Measurements from ENCODE around the gene SNX10. TPM values are rescaled to one million over a fixed set of nuclear protein-coding genes. Genes with fewer than 3 reads are reported as not detected.

SNX10 gene
- total RNA-seq, 1 experiment from 2014 or later, result not detected

DNA sequence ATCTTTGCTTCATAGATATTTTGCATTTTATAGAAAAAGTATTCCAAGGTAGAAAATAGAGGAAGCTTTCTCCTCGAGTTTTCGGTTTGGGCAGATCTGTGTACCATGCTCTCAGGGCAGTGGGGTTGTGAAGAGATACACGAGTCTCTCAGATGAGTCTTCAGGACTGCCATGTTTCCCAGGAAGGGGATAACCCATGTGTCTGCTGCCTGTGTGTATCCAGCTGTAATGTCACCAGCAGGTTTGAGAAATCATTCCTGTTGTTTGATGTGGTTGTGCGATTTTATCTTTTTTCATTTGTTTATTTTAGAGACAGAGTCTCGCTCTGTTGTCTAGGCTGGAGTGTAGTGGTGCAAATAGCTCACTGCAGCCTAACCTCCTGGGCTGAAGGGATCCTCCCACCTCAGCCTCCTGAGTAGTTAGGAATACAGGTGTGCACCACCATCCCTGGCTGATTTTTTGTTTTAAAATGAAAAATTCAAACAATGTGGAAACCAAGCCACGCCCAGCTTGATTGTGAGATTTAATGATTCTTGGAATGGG is 48.9 kb downstream of the SNX10 start:
- Histone ChIP-seq H3K27me3 (peaks cover 6% of the 10 kb centered on the region; the same call in 1 of the 2 replicates), H3K9me3 (replicated peaks) (no peaks in the 10 kb centered on the region), H3K4me1 (no peaks in the 10 kb centered on the region), H3K4me3 (no peak overlapping the region), H3K27ac (no peak overlapping the region), H3K36me3 (no peaks in the 10 kb centered on the region)
- DNase-seq, result no peak

DNA sequence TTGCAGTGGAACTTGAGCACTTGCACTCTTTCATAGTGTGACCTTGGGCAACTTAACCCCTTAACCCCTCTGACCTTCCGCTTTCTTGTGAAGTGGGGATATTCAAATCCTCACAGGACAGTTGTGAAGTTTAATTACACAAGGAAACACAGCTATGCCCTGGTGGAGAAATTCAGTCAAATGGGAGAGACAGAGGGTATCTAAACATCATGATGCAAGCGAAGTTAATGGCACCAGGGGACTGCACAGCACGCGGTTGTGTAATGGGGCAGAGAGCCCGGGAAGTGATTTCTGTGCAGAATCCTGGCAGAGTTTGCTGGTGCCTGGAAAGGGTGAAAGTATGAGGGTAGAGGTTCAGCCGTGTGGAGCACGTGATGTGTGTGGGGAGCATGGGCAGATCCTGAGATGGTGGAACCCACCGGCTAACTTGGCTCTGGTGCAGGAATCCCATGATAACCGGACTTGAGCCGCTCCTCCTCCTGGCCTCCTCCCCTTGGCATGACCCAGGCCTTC is 51.7 kb downstream of the SNX10 start:
- no peak for DNase-seq
- H3K4me3 ChIP-seq, result no peak overlapping the region
- H3K27ac ChIP-seq, result no peak overlapping the region
- H3K36me3 ChIP-seq, result no peaks in the 10 kb centered on the region
- no peaks in the 10 kb centered on the region; the same call in 1 of the 2 replicates for H3K27me3 ChIP-seq
- no peaks in the 10 kb centered on the region for H3K9me3 ChIP-seq (replicated peaks)
- H3K4me1 ChIP-seq, result no peaks in the 10 kb centered on the region

DNA sequence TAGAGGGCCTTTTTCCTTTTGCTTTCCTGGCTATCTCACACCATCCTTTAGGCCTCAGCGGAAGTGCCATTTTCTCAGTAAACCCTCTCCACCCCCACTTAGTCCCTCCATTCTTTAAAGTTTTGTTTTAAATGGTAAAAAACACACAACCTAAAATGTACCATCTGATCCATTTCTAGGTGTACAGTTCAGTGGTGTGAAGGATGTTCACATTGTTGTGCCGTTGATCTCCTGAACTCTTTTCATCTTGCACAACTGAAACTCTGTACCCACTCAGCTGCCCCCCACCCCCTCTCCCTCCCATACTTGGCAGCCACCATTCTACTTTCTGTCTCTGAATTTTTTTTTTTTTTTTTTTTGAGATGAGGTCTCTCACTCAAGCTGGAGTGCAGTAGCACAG is 52.2 kb downstream of the SNX10 start:
- no peak for DNase-seq
- H3K4me1 ChIP-seq, result no peaks in the 10 kb centered on the region
- H3K27me3 ChIP-seq, result no peaks in the 10 kb centered on the region; the same call in 1 of the 2 replicates
- no peaks in the 10 kb centered on the region for H3K9me3 ChIP-seq (replicated peaks)
- no peak overlapping the region for H3K27ac ChIP-seq
- H3K36me3 ChIP-seq, result no peaks in the 10 kb centered on the region
- H3K4me3 ChIP-seq, result no peak overlapping the region

GRCh38 chr7:26345202-26345601 is 53.5 kb downstream of the SNX10 start:
- no peaks in the 10 kb centered on the region for H3K36me3 ChIP-seq
- peaks cover 2% of the 10 kb centered on the region; the same call in 1 of the 2 replicates for H3K27me3 ChIP-seq
- DNase-seq, result no peak
- H3K4me1 ChIP-seq, result no peaks in the 10 kb centered on the region
- H3K27ac ChIP-seq, result no peak overlapping the region
- H3K4me3 ChIP-seq, result no peak overlapping the region
- no peaks in the 10 kb centered on the region for H3K9me3 ChIP-seq (replicated peaks)

DNA sequence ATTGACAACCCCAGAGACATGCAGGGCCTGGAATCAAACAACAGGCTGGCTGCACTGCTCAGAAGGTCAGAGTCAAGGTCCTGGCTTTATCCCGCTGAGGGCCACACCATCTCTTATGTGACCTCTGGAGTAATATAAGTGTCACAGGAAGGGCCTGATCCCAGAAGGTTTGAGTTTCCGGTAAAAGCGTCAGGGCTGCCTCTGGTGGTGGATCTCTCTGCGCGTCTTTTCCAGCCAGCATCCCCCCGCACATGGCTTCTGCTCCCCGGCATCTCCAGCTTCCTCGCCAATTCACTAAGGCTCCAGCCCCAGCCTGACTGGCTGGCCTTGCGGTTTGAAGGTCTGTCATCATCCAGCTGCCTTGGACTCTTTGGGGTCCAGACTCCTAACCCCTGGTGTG is 54.2 kb downstream of the SNX10 start:
- Histone ChIP-seq H3K4me1 (no peaks in the 10 kb centered on the region), H3K9me3 (replicated peaks) (no peaks in the 10 kb centered on the region)
- DNase-seq, result no peak

GRCh38 chr7:26346611-26347203 is 55.0 kb downstream of the SNX10 start:
- peaks cover 3% of the 10 kb centered on the region; the same call in 1 of the 2 replicates for H3K27me3 ChIP-seq
- H3K36me3 ChIP-seq, result no peaks in the 10 kb centered on the region
- no peak for DNase-seq
- no peaks in the 10 kb centered on the region for H3K9me3 ChIP-seq (replicated peaks)
- H3K4me3 ChIP-seq, result no peak overlapping the region
- H3K27ac ChIP-seq, result no peak overlapping the region
- no peaks in the 10 kb centered on the region for H3K4me1 ChIP-seq

More for the DNA sequence above, 54.2 kb downstream of the SNX10 start:
- Histone ChIP-seq H3K36me3 (no peaks in the 10 kb centered on the region), H3K4me3 (no peak overlapping the region), H3K27ac (no peak overlapping the region), H3K27me3 (peaks cover 3% of the 10 kb centered on the region; the same call in 1 of the 2 replicates)

- no peak overlapping the region for H3K27ac ChIP-seq
- H3K4me3 ChIP-seq, result no peak overlapping the region
- H3K27me3 ChIP-seq, result peaks cover 3% of the 10 kb centered on the region; the same call in 1 of the 2 replicates
- no peaks in the 10 kb centered on the region for H3K4me1 ChIP-seq
- DNase-seq, result no peak
- no peaks in the 10 kb centered on the region for H3K36me3 ChIP-seq
- H3K9me3 ChIP-seq (replicated peaks), result no peaks in the 10 kb centered on the region
Observed at GRCh38 chr7:26348234-26348851, 56.7 kb downstream of the SNX10 start.

DNA sequence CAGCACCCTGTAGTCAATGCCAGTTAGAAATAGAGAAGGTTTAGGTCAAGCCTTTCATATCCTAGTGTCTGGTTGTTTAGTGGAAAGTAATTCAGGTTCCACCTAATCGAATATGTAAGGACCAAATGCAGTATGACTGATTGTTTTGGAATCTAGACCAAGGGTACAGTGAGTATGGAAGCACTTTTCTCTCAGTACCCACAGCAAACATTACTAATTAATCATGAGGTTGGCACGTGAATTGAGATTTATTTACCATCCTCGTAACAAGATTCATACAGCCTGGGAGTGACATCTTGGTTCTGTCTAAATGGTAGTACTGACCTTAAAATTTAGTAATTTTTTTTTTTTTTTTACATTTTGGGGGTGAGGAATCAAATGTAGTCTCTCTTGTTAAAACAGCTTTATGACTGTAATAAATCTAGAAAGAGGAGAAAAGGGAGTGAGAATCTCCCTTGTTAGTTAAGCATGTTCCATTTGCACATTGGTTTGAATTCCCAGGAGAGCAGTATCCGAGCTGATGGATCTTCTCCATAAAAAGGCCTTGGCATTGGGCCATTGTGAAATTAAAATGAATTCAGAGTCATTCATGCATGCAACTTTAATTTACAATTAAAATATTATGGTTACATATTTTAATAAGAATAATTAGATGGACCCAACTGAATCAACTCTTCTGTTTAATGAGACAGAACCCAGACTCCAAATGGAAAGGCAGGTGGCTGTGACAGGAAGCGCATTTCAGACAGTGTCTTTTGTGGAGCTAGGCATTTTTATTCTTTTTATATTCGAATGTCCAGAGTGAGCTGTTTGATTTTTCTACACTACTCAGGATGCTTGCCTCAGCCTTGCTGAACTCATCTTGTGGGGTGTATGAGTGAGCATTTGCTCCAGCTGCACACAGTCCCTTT is 57.6 kb downstream of the SNX10 start:
- H3K27me3 ChIP-seq, result peaks cover 4% of the 10 kb centered on the region; the same call in 1 of the 2 replicates

DNA sequence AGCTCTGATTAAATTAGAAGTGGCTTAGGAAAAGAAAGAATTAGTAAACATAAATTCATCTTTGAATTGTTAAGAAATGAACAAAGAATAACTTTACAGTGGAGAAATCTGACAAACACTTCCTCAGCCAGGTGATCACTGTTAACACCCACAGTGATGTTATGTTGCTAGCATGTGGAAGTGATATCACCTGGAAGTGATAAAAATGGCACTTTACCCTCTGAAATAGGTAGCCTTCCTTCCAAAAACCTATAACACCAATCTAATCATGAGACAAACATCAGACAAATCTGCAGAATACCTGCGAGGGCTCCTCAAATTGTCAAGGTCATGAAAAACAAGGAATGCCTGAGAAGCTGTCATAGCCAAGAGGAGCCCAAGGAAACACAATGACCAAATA is 59.5 kb downstream of the SNX10 start:
- Histone ChIP-seq H3K9me3 (replicated peaks) (0 out of 2 replicates have a peak, but pooled peaks cover 2% of the 10 kb centered on the region), H3K27me3 (0 out of 2 replicates have a peak, but pooled peaks cover 12% of the 10 kb centered on the region), H3K4me1 (no peaks in the 10 kb centered on the region), H3K27ac (no peak overlapping the region), H3K36me3 (no peaks in the 10 kb centered on the region), H3K4me3 (no peak overlapping the region)
- no peak for DNase-seq

More for the DNA sequence above, 57.6 kb downstream of the SNX10 start:
- Histone ChIP-seq H3K4me3 (no peak overlapping the region), H3K36me3 (no peaks in the 10 kb centered on the region), H3K27ac (no peak overlapping the region), H3K9me3 (replicated peaks) (no peaks in the 10 kb centered on the region), H3K4me1 (no peaks in the 10 kb centered on the region)
- no peak for DNase-seq

DNA sequence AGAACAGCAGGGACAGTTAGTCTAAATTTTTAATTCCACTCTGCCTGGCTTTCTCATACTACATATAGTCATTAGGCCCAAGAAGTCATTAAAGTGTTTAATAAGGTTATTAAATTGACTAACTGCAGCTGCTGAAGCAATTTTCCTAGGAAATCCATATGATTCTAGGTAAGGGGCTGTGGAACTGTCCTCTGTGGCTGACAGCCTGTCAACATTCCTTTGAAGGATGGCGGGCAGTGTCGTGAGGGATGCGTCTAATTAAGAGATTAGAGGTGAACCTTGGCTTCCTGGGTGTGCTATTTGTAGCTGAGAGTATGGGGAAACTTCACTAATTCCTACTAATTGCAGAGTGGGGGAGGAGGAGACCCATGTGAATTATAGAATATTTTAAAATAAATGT is 64.6 kb downstream of the SNX10 start:
- peaks cover 13% of the 10 kb centered on the region; the same call in 1 of the 2 replicates for H3K27me3 ChIP-seq
- H3K27ac ChIP-seq, result no peak overlapping the region
- H3K4me1 ChIP-seq, result no peaks in the 10 kb centered on the region
- 0 out of 2 replicates have a peak, but pooled peaks cover 2% of the 10 kb centered on the region for H3K9me3 ChIP-seq (replicated peaks)
- H3K4me3 ChIP-seq, result no peak overlapping the region
- no peak for DNase-seq
- no peaks in the 10 kb centered on the region for H3K36me3 ChIP-seq

DNA sequence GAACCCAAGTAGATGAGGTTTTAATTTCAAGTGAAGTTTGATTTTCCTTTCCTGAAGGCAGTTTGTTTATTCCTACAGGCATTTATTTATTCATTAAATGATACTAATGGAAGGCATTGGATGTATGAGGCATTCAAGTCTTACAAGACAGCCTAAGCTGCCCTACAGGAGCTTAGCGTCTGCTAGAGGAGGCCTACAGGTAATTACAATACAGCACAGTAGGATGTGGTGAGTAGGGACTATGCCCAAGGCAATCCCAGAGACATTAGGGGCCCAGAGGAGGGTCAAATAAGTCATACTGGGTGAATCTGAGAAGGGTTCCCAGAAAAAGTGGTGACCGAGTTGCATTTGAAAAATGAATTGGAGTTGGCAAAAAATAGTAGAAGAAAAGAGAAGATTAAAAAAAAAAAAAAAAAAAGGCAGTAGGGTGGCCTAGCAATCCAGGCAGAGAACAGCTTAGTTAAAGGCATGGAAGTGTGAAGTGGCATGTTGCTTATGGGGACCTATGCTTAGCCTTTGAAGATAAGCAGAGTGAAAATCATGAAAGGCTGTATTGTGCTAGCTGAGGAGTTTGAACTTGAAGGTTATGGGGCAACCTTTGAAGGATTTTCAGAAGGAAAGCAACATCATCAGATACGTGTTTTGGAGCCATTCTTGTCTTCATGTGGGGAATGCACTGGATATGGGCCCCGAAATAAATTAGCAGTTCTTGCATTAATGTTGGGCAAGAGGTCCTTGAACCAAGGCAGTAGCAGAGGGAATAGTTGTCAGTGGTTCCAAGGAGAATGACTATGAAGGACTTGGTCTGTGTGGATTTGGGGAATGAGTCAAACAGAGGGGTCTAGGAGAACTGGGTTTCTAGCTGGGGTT is 65.5 kb downstream of the SNX10 start:
- H3K27me3 ChIP-seq, result peaks cover 16% of the 10 kb centered on the region; the same call in 1 of the 2 replicates
- H3K9me3 ChIP-seq (replicated peaks), result 0 out of 2 replicates have a peak, but pooled peaks cover 2% of the 10 kb centered on the region
- no peak for DNase-seq
- H3K27ac ChIP-seq, result no peak overlapping the region
- no peak overlapping the region for H3K4me3 ChIP-seq
- H3K36me3 ChIP-seq, result no peaks in the 10 kb centered on the region
- H3K4me1 ChIP-seq, result no peaks in the 10 kb centered on the region

DNA sequence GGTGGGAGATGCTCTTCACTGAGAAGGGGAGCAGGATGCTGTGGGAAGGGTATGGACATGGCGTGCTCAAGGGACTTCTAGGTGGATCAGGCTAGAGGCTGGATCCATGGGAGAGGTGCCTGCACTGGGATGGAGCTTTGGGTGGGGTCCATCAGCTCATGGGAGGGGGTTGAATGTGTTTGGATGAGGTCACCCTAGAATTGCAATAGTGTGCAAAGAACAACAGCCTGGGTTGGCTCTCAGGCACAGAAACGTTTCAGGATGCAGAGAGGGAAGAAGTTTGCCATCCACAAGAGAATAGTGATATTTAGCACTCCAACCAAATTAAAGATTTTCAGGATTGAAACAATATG is 66.1 kb downstream of the SNX10 start:
- Histone ChIP-seq H3K27me3 (peaks cover 16% of the 10 kb centered on the region; the same call in 1 of the 2 replicates), H3K36me3 (no peaks in the 10 kb centered on the region), H3K9me3 (replicated peaks) (0 out of 2 replicates have a peak, but pooled peaks cover 2% of the 10 kb centered on the region), H3K4me3 (no peak overlapping the region), H3K27ac (no peak overlapping the region), H3K4me1 (no peaks in the 10 kb centered on the region)
- no peak for DNase-seq

DNA sequence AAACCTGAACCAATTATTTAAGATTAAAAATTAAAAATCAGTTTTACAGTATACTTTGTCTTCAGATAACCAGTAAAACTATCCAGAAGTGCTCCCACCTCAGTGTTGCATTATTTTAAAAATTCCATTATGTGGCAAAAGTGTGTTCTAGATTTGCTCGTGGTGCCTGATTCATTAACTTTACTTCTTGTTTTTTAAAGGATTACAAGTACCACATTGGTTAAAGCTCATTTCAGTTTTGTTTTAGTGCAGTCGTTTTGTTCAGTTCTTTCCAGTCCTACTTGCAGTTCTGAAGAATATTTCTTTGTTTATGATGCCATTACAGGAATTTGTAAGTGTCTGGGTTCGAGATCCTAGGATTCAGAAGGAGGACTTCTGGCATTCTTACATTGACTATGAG is 69.0 kb downstream of the SNX10 start:
- DNase-seq, result no peak
- peaks cover 6% of the 10 kb centered on the region; the same call in 1 of the 2 replicates for H3K27me3 ChIP-seq

More for the DNA sequence above, 69.0 kb downstream of the SNX10 start:
- no peaks in the 10 kb centered on the region for H3K4me1 ChIP-seq
- no peak overlapping the region for H3K4me3 ChIP-seq
- 0 out of 2 replicates have a peak, but pooled peaks cover 1% of the 10 kb centered on the region for H3K9me3 ChIP-seq (replicated peaks)
- H3K27ac ChIP-seq, result no peak overlapping the region
- H3K36me3 ChIP-seq, result no peaks in the 10 kb centered on the region
